ENCODE data around the gene ZNF3. TPM values are rescaled to one million over a fixed set of nuclear protein-coding genes. Genes with fewer than 3 reads are reported as not detected.

Gene ZNF3
- total and polyA plus RNA-seq, 9 of the 15 experiments (the other 6 are each of a cell fraction or from before 2014, with no cell fraction given), result 30.0 to 64.9 (median 51.5) TPM

GRCh38 chr7:100053215-100053614 lies 28.3 kb downstream of the ZNF3 start (continued):
- TF ChIP-seq REST (IDR thresholded peaks at IDR 0.05; ENCODE audit: borderline replicate concordance), result peak; percentile 59; the same call in 1 of the 2 replicates
- TF ChIP-seq REST (CRISPR knock-in tag; IDR thresholded peaks at IDR 0.05; ENCODE audit: low read depth), result no peak
- TF ChIP-seq ARID3B (CRISPR knock-in tag; IDR thresholded peaks at IDR 0.05; ENCODE audit: borderline replicate concordance), result no peak
- no peak for TF ChIP-seq AFF1 (IDR thresholded peaks at IDR 0.05; ENCODE audit: low read depth in 1 of 2, partially characterized antibody in 2 of 2)
- no peak for TF ChIP-seq BRD9 (IDR thresholded peaks at IDR 0.05; ENCODE audit: low read depth, partially characterized antibody)
- TF ChIP-seq ELF2 (CRISPR knock-in tag; IDR thresholded peaks at IDR 0.05), result no peak
- no peak for TF ChIP-seq TCF15 (CRISPR knock-in tag; IDR thresholded peaks at IDR 0.05)
- peak; percentile 44; the same call in 1 of the 2 replicates for TF ChIP-seq TFE3 (CRISPR knock-in tag; IDR thresholded peaks at IDR 0.05)
- no peak for TF ChIP-seq CREBBP (IDR thresholded peaks at IDR 0.05; ENCODE audit: low read depth, low read length)
- TF ChIP-seq ELK1 (CRISPR knock-in tag; IDR thresholded peaks at IDR 0.05), result no peak
